Measurements from ENCODE around the gene KCNK18. TPM values are rescaled to one million over a fixed set of nuclear protein-coding genes. Genes with fewer than 3 reads are reported as not detected.
"Not testable (repeated sequence)": the region's sequence is repeated elsewhere in the genome, so short reads cannot be mapped to it uniquely, and the experiment has no call there.

KCNK18 gene
- total RNA-seq, 3 donors from 2014 or later = not detected

- TF ChIP-seq CTCF (IDR thresholded peaks at IDR 0.05) = no peak
- no peak for TF ChIP-seq POLR2AphosphoS5 (IDR thresholded peaks at IDR 0.05)
- no peak for TF ChIP-seq POLR2A (IDR thresholded peaks at IDR 0.05)
- peaks cover 1 to 4% of the 10 kb centered on the region in 2 donors for H3K9me3 ChIP-seq
- H3K27ac ChIP-seq = no peak overlapping the region
- H3K4me1 ChIP-seq = no peaks in the 10 kb centered on the region
- H3K27me3 ChIP-seq = peaks cover 0 to 11% of the 10 kb centered on the region in 2 donors
- no peaks in the 10 kb centered on the region for H3K36me3 ChIP-seq
- H3K4me3 ChIP-seq = no peak overlapping the region
- intact Hi-C loops (cut with DNase I; ENCODE audit: low total_unique reads) = no loop called here
- no peak for DNase-seq (ENCODE audit: low spot score in 2 of 2)
Observed at GRCh38 chr10:117184296-117184695, 13.0 kb upstream of the KCNK18 start.

- peaks cover 4% of the 10 kb centered on the region in 2 donors for H3K9me3 ChIP-seq
- DNase-seq (ENCODE audit: low spot score in 2 of 2) = no peak
- intact Hi-C loops (cut with DNase I; ENCODE audit: low total_unique reads) = no loop called here
- H3K27ac ChIP-seq = no peak overlapping the region
- H3K4me1 ChIP-seq = no peaks in the 10 kb centered on the region
- TF ChIP-seq CTCF (IDR thresholded peaks at IDR 0.05) (no peak), POLR2AphosphoS5 (IDR thresholded peaks at IDR 0.05) (no peak), POLR2A (IDR thresholded peaks at IDR 0.05) (no peak)
- H3K4me3 ChIP-seq = no peak overlapping the region
- H3K36me3 ChIP-seq = no peaks in the 10 kb centered on the region
- peaks cover 0 to 11% of the 10 kb centered on the region in 2 donors for H3K27me3 ChIP-seq
Observed at GRCh38 chr10:117184821-117185220, 12.5 kb upstream of the KCNK18 start.

GRCh38 chr10:117185817-117186216, 11.5 kb upstream of the KCNK18 start:
- H3K27ac ChIP-seq; H3K4me1 ChIP-seq; intact Hi-C loops (cut with DNase I; ENCODE audit: low total_unique reads); H3K36me3 ChIP-seq; H3K9me3 ChIP-seq; H3K4me3 ChIP-seq; DNase-seq (ENCODE audit: low spot score in 2 of 2): not testable (repeated sequence)
- peaks cover 0 to 11% of the 10 kb centered on the region in 2 donors for H3K27me3 ChIP-seq

- Histone ChIP-seq H3K27me3 (peaks cover 0 to 11% of the 10 kb centered on the region in 2 donors), H3K4me1 (no peaks in the 10 kb centered on the region), H3K4me3 (no peak overlapping the region), H3K9me3 (peaks cover 4% of the 10 kb centered on the region in 2 donors), H3K27ac (no peak overlapping the region), H3K36me3 (no peaks in the 10 kb centered on the region)
- intact Hi-C loops (cut with DNase I; ENCODE audit: low total_unique reads) = no loop called here
- no peak for DNase-seq (ENCODE audit: low spot score in 2 of 2)
- TF ChIP-seq CTCF (IDR thresholded peaks at IDR 0.05) (no peak), POLR2AphosphoS5 (IDR thresholded peaks at IDR 0.05) (no peak), POLR2A (IDR thresholded peaks at IDR 0.05) (no peak)
Observed at GRCh38 chr10:117186832-117187615, 10.3 kb upstream of the KCNK18 start.

- no peak overlapping the region for H3K27ac ChIP-seq
- no peak overlapping the region for H3K4me3 ChIP-seq
- intact Hi-C loops (cut with DNase I; ENCODE audit: low total_unique reads) = no loop called here
- TF ChIP-seq CTCF (IDR thresholded peaks at IDR 0.05) = no peak
- H3K9me3 ChIP-seq = peaks cover 4% of the 10 kb centered on the region in 2 donors
- DNase-seq (ENCODE audit: low spot score in 2 of 2) = no peak
- H3K4me1 ChIP-seq = no peaks in the 10 kb centered on the region
- no peaks in the 10 kb centered on the region for H3K36me3 ChIP-seq
- peaks cover 0 to 8% of the 10 kb centered on the region in 2 donors for H3K27me3 ChIP-seq
Observed at GRCh38 chr10:117188371-117188770, 8.9 kb upstream of the KCNK18 start.

All from breast epithelium (tissue), 4 donors.